ENCODE results near the gene CENPP.
"Not testable (repeated sequence)": the region's sequence is repeated elsewhere in the genome, so short reads cannot be mapped to it uniquely, and the experiment has no call there.

Gene CENPP

GRCh38 chr9:92550765-92551164, 225.0 kb downstream of the CENPP start:
- Histone ChIP-seq H3K27ac (no peak overlapping the region), H3K4me3 (no peak overlapping the region), H3K9ac (ENCODE audit: insufficient read length) (no peak overlapping the region), H3K9me3 (ENCODE audit: low read depth, low read length) (no peaks in the 10 kb centered on the region), H3K36me3 (ENCODE audit: insufficient read depth, low read length) (no peaks in the 10 kb centered on the region)
- TF ChIP-seq FOXP2 (optimal IDR thresholded peaks at IDR 0.05; ENCODE audit: control extremely low read depth, extremely low read length, insufficient read depth) (no peak), EZH2 (IDR thresholded peaks at IDR 0.05) (no peak), POLR2AphosphoS5 (IDR thresholded peaks at IDR 0.05; ENCODE audit: borderline replicate concordance, low read depth, low read length) (no peak)
- DNase-seq (ENCODE audit: low read depth, low spot score), result no peak

GRCh38 chr9:92558612-92559374, 233.0 kb downstream of the CENPP start:
- H3K36me3 ChIP-seq (ENCODE audit: insufficient read depth, low read length), result no peaks in the 10 kb centered on the region
- DNase-seq (ENCODE audit: low read depth, low spot score), result no peak
- H3K9ac ChIP-seq (ENCODE audit: insufficient read length), result no peak overlapping the region
- no peak overlapping the region for H3K4me3 ChIP-seq
- TF ChIP-seq POLR2AphosphoS5 (IDR thresholded peaks at IDR 0.05; ENCODE audit: borderline replicate concordance, low read depth, low read length) (no peak), FOXP2 (optimal IDR thresholded peaks at IDR 0.05; ENCODE audit: control extremely low read depth, extremely low read length, insufficient read depth) (no peak), EZH2 (IDR thresholded peaks at IDR 0.05) (no peak)
- no peaks in the 10 kb centered on the region for H3K9me3 ChIP-seq (ENCODE audit: low read depth, low read length)
- no peak overlapping the region for H3K27ac ChIP-seq

- H3K36me3 ChIP-seq (ENCODE audit: insufficient read depth, low read length), result no peaks in the 10 kb centered on the region
- H3K9me3 ChIP-seq (ENCODE audit: low read depth, low read length), result no peaks in the 10 kb centered on the region
- peak overlapping the region; percentile 48 for H3K4me3 ChIP-seq
- peak overlapping the region; percentile 15; the same call in 1 of the 2 replicates for H3K27ac ChIP-seq
- no peak for TF ChIP-seq FOXP2 (optimal IDR thresholded peaks at IDR 0.05; ENCODE audit: control extremely low read depth, extremely low read length, insufficient read depth)
- TF ChIP-seq POLR2AphosphoS5 (IDR thresholded peaks at IDR 0.05; ENCODE audit: borderline replicate concordance, low read depth, low read length), result peak; percentile 31; the same call in 1 of the 2 replicates
- DNase-seq (ENCODE audit: low read depth, low spot score), result peak; percentile 72
- no peak overlapping the region for H3K9ac ChIP-seq (ENCODE audit: insufficient read length)
Observed at GRCh38 chr9:92561374-92562330, 235.9 kb downstream of the CENPP start.

- Histone ChIP-seq H3K36me3 (ENCODE audit: insufficient read depth, low read length) (no peaks in the 10 kb centered on the region), H3K9me3 (ENCODE audit: low read depth, low read length) (no peaks in the 10 kb centered on the region), H3K4me3 (no peak overlapping the region), H3K27ac (no peak overlapping the region), H3K9ac (ENCODE audit: insufficient read length) (no peak overlapping the region)
- DNase-seq (ENCODE audit: low read depth, low spot score), result no peak
- TF ChIP-seq FOXP2 (optimal IDR thresholded peaks at IDR 0.05; ENCODE audit: control extremely low read depth, extremely low read length, insufficient read depth) (no peak), POLR2AphosphoS5 (IDR thresholded peaks at IDR 0.05; ENCODE audit: borderline replicate concordance, low read depth, low read length) (no peak), EZH2 (IDR thresholded peaks at IDR 0.05) (no peak)
Observed at GRCh38 chr9:92562461-92562967, 236.8 kb downstream of the CENPP start.

GRCh38 chr9:92563116-92564100, 237.7 kb downstream of the CENPP start:
- no peak overlapping the region for H3K9ac ChIP-seq (ENCODE audit: insufficient read length)
- H3K36me3 ChIP-seq (ENCODE audit: insufficient read depth, low read length), result no peaks in the 10 kb centered on the region
- TF ChIP-seq POLR2AphosphoS5 (IDR thresholded peaks at IDR 0.05; ENCODE audit: borderline replicate concordance, low read depth, low read length) (no peak), EZH2 (IDR thresholded peaks at IDR 0.05) (no peak), FOXP2 (optimal IDR thresholded peaks at IDR 0.05; ENCODE audit: control extremely low read depth, extremely low read length, insufficient read depth) (no peak)
- H3K9me3 ChIP-seq (ENCODE audit: low read depth, low read length), result no peaks in the 10 kb centered on the region
- no peak for DNase-seq (ENCODE audit: low read depth, low spot score)
- no peak overlapping the region for H3K4me3 ChIP-seq
- no peak overlapping the region for H3K27ac ChIP-seq

- TF ChIP-seq EZH2 (IDR thresholded peaks at IDR 0.05), result no peak
- TF ChIP-seq POLR2AphosphoS5 (IDR thresholded peaks at IDR 0.05; ENCODE audit: borderline replicate concordance, low read depth, low read length), result no peak
- TF ChIP-seq FOXP2 (optimal IDR thresholded peaks at IDR 0.05; ENCODE audit: control extremely low read depth, extremely low read length, insufficient read depth), result no peak
- no peak for DNase-seq (ENCODE audit: low read depth, low spot score)
- Histone ChIP-seq H3K9me3 (ENCODE audit: low read depth, low read length) (no peaks in the 10 kb centered on the region), H3K36me3 (ENCODE audit: insufficient read depth, low read length) (no peaks in the 10 kb centered on the region), H3K9ac (ENCODE audit: insufficient read length) (no peak overlapping the region), H3K4me3 (no peak overlapping the region), H3K27ac (no peak overlapping the region)
Observed at GRCh38 chr9:92564504-92564903, 238.8 kb downstream of the CENPP start.

GRCh38 chr9:92564982-92565381, 239.2 kb downstream of the CENPP start:
- DNase-seq (ENCODE audit: low read depth, low spot score), result no peak
- H3K9me3 ChIP-seq (ENCODE audit: low read depth, low read length), result no peaks in the 10 kb centered on the region
- H3K27ac ChIP-seq, result no peak overlapping the region

GRCh38 chr9:92571871-92572270, 246.1 kb downstream of the CENPP start:
- not testable (repeated sequence) for DNase-seq (ENCODE audit: low read depth, low spot score); H3K9ac ChIP-seq (ENCODE audit: insufficient read length); H3K4me3 ChIP-seq; H3K27ac ChIP-seq; H3K36me3 ChIP-seq (ENCODE audit: insufficient read depth, low read length); H3K9me3 ChIP-seq (ENCODE audit: low read depth, low read length)

More at GRCh38 chr9:92564982-92565381, 239.2 kb downstream of the CENPP start:
- Histone ChIP-seq H3K4me3 (no peak overlapping the region), H3K36me3 (ENCODE audit: insufficient read depth, low read length) (no peaks in the 10 kb centered on the region), H3K9ac (ENCODE audit: insufficient read length) (no peak overlapping the region)
- TF ChIP-seq POLR2AphosphoS5 (IDR thresholded peaks at IDR 0.05; ENCODE audit: borderline replicate concordance, low read depth, low read length) (no peak), FOXP2 (optimal IDR thresholded peaks at IDR 0.05; ENCODE audit: control extremely low read depth, extremely low read length, insufficient read depth) (no peak), EZH2 (IDR thresholded peaks at IDR 0.05) (no peak)

- not testable (repeated sequence) for H3K9ac ChIP-seq (ENCODE audit: insufficient read length); H3K9me3 ChIP-seq (ENCODE audit: low read depth, low read length); DNase-seq (ENCODE audit: low read depth, low spot score); H3K27ac ChIP-seq; H3K36me3 ChIP-seq (ENCODE audit: insufficient read depth, low read length); H3K4me3 ChIP-seq
Observed at GRCh38 chr9:92573612-92574011, 247.9 kb downstream of the CENPP start.

Data from SK-N-MC (cell line).